ENCODE results near the gene SAA2. TPM values are rescaled to one million over a fixed set of nuclear protein-coding genes. Genes with fewer than 3 reads are reported as not detected.

Gene SAA2
- 10 to 100 TPM in 1 of 2 donors, 1 to 10 TPM in 1; 4.2 to 14.2 TPM for total RNA-seq

DNA sequence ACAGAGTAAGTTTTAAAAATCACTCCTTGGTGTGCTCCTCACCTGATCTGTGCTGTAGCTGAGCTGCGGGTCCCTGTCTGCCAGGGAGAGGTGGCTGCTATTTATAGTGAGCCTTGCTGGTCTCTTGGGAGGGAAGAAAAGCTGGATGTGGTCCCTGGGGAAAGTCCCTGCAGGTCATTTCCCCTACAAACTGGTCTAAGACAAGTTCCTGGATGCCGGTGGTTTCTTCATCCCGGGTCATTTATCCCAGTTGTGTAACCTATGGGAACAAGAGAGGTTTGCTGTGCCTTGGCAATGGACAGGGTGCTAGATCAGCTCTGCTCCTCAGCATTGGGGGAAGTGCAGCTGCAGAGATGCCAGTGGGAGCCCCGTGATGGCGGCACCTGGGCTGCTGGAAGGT is at the start of gene SAA2:
Gene SAA2, minus strand, starts transcription at position 108 of the 400 bp plus-strand sequence. CDS start 657 bp downstream, outside the sequence.
- H3K4me1 ChIP-seq, result no peaks in the 10 kb centered on the region
- no peaks in the 10 kb centered on the region for H3K27me3 ChIP-seq
- H3K27ac ChIP-seq, result no peak within 1 kb of the TSS
- H3K9ac ChIP-seq (ENCODE audit: low read depth in 2 of 2, low read length in 2 of 2), result no peak within 1 kb of the TSS
- no peaks in the 10 kb centered on the region for H3K9me3 ChIP-seq
- H3K36me3 ChIP-seq, result no peaks in the 10 kb centered on the region
- no peak for DNase-seq
- intact Hi-C loops (cut with DNase I), result no loop called here
- H3K4me3 ChIP-seq, result no peak within 1 kb of the TSS
- no peak for TF ChIP-seq CTCF (IDR thresholded peaks at IDR 0.05)

- Histone ChIP-seq H3K36me3 (peaks cover 13% of the 10 kb centered on the region), H3K4me3 (no peak overlapping the region), H3K9ac (ENCODE audit: low read depth in 2 of 2, low read length in 2 of 2) (no peak overlapping the region), H3K4me1 (no peaks in the 10 kb centered on the region), H3K9me3 (no peaks in the 10 kb centered on the region), H3K27ac (no peak overlapping the region), H3K27me3 (no peaks in the 10 kb centered on the region)
- DNase-seq, result no peak
- TF ChIP-seq CTCF (IDR thresholded peaks at IDR 0.05), result no peak
- intact Hi-C loops (cut with DNase I), result no loop called here
These were observed 46.8 kb upstream of the SAA2 start for GRCh38 chr11:18295316-18295715.

- H3K36me3 ChIP-seq, result peaks cover 13% of the 10 kb centered on the region
- H3K9me3 ChIP-seq, result no peaks in the 10 kb centered on the region
- H3K4me3 ChIP-seq, result no peak overlapping the region
- no peak for DNase-seq
- H3K27ac ChIP-seq, result no peak overlapping the region
- no peak for TF ChIP-seq CTCF (IDR thresholded peaks at IDR 0.05)
- H3K27me3 ChIP-seq, result no peaks in the 10 kb centered on the region
- intact Hi-C loops (cut with DNase I), result no loop called here
- H3K4me1 ChIP-seq, result no peaks in the 10 kb centered on the region
- no peak overlapping the region for H3K9ac ChIP-seq (ENCODE audit: low read depth in 2 of 2, low read length in 2 of 2)
These were observed 46.4 kb upstream of the SAA2 start for GRCh38 chr11:18294862-18295261.

DNA sequence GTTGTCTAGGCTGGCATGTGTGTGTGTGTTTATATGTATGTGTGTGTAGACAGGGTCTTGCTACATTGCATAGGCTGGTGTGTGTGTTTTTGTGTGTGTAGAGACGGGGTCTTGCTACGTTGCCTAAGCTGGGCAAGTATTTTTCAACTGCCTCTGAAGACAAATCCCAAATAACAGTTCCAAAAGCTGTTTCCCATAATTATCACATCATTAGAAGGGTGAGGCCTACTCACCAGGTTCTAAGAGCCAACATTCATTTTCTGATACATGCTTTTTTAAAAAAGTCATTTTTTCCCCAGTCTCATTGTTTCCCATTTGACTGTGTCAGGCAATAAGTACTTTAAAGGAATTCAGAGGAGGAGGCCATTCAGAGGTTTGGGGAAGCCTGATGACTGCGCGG is 40.4 kb upstream of the SAA2 start:
- intact Hi-C loops (cut with DNase I), result no loop called here
- Histone ChIP-seq H3K27me3 (no peaks in the 10 kb centered on the region), H3K9ac (ENCODE audit: low read depth in 2 of 2, low read length in 2 of 2) (no peak overlapping the region), H3K27ac (no peak overlapping the region), H3K4me3 (no peak overlapping the region), H3K4me1 (no peaks in the 10 kb centered on the region), H3K9me3 (no peaks in the 10 kb centered on the region), H3K36me3 (no peaks in the 10 kb centered on the region)
- DNase-seq, result no peak
- TF ChIP-seq CTCF (IDR thresholded peaks at IDR 0.05), result no peak

DNA sequence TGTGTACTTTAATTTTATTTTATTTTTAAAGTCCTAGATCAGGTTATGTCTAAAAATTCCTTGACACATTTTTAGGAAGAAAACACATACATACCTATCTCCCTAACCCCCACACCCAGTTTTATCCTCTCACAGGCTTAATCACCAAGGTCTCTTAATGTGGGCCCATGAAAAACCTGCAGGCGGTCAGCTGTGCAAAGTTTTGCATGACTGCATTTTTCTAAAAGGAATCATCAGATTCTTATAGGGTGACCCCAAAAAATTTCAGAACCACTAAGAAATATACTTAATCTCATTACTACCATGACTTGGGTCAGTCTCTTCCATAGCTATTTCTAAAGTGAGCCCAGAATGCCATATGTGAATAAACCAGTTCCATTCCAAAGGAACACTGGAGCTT is 37.4 kb upstream of the SAA2 start:
- Histone ChIP-seq H3K36me3 (no peaks in the 10 kb centered on the region), H3K4me3 (no peak overlapping the region), H3K9me3 (no peaks in the 10 kb centered on the region), H3K4me1 (no peaks in the 10 kb centered on the region), H3K27me3 (no peaks in the 10 kb centered on the region), H3K27ac (no peak overlapping the region), H3K9ac (ENCODE audit: low read depth in 2 of 2, low read length in 2 of 2) (no peak overlapping the region)
- no peak for DNase-seq
- intact Hi-C loops (cut with DNase I), result no loop called here
- no peak for TF ChIP-seq CTCF (IDR thresholded peaks at IDR 0.05)

DNA sequence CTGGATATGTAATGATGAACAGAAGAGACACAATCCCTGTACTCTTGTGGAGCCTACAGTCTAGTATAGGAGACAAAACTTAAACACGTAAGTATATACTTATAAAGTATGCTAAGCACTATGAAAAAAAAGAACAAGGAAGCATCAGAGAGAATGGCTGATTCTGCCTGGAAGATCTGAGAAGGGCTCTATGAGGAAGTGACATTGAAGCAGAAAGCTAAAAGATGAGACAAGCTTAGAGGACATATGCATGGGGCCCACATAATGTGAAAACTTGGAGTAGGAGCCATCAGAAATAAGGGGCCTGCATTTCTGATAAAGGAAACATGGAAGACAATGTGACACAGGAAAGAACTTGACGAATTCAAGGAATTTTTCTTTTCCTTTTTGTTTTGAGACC is 34.2 kb upstream of the SAA2 start:
- intact Hi-C loops (cut with DNase I), result no loop called here
- H3K36me3 ChIP-seq, result no peaks in the 10 kb centered on the region
- no peaks in the 10 kb centered on the region for H3K9me3 ChIP-seq
- H3K27ac ChIP-seq, result no peak overlapping the region
- no peaks in the 10 kb centered on the region for H3K27me3 ChIP-seq
- no peak for TF ChIP-seq CTCF (IDR thresholded peaks at IDR 0.05)
- H3K4me1 ChIP-seq, result no peaks in the 10 kb centered on the region
- DNase-seq, result no peak
- H3K9ac ChIP-seq (ENCODE audit: low read depth in 2 of 2, low read length in 2 of 2), result no peak overlapping the region
- H3K4me3 ChIP-seq, result no peak overlapping the region
